OCI-LY7 (cell line): Measurements from ENCODE around the gene SCYL3. TPM values are rescaled to one million over a fixed set of nuclear protein-coding genes. Genes with fewer than 3 reads are reported as not detected.

Source experiments
- BruUV-seq: library from RNA; stranded (reverse); fragments of 400-500 nt; replicated peaks from 2 replicates; lab custom pipeline; 2021; lab: Mats Ljungman, UMichigan
- CTCF ChIA-PET: fragments of 300-600 bp; sonication (Branson Sonifier 250); formaldehyde crosslinking; loops from one replicate; lab custom pipeline; 2022; ENCODE audit warnings: antibody characterized with exemption; ENCODE audit not compliant: unreplicated experiment; lab: Charles Lee
- POLR2A ChIA-PET: fragments of 300-600 bp; sonication (Branson Sonifier 250); formaldehyde crosslinking; loops from one replicate; lab custom pipeline; 2022; ENCODE audit warnings: antibody characterized with exemption; lab: Charles Lee
- DNase-seq: peaks from one replicate; pipeline ENCODE4 v3.0.0-alpha.2; 2015; ENCODE audit warnings: low spot score
- H2AFZ ChIP-seq: fragments of 200-600 bp; sonication (generic), shearing (Covaris generic); 2 replicates; pipeline ENCODE4 v1.6.1; 2014; ENCODE audit warnings: mild to moderate bottlenecking, antibody characterized with exemption, low read length, moderate library complexity
- H3K27ac ChIP-seq: fragments of 200-600 bp; sonication (generic); 2 replicates; pipeline ENCODE4 v1.5.1; 2014; ENCODE audit warnings: mixed run types, low read depth, mild to moderate bottlenecking, moderate library complexity, low read length, inconsistent platforms; ENCODE audit not compliant: poor library complexity, severe bottlenecking
- H3K36me3 ChIP-seq: fragments of 200-600 bp; sonication (generic); 2 replicates; pipeline ENCODE4 v1.6.1; 2014; ENCODE audit warnings: mild to moderate bottlenecking, antibody characterized with exemption, low read length, moderate library complexity, mixed read lengths; ENCODE audit not compliant: insufficient read depth
- H3K4me1 ChIP-seq: fragments of 200-600 bp; sonication (generic); 2 replicates; pipeline ENCODE4 v1.5.1; 2014; ENCODE audit warnings: mild to moderate bottlenecking, low read length; ENCODE audit not compliant: insufficient read depth, poor library complexity, severe bottlenecking
- H3K4me2 ChIP-seq: fragments of 200-600 bp; sonication (generic); 2 replicates; pipeline ENCODE4 v1.6.1; 2014; ENCODE audit warnings: mild to moderate bottlenecking, low read length
- H3K4me3 ChIP-seq: fragments of 200-600 bp; sonication (generic); 2 replicates; pipeline ENCODE4 v1.5.1; 2014; ENCODE audit warnings: mild to moderate bottlenecking, low read depth, low read length; ENCODE audit not compliant: poor library complexity, severe bottlenecking
- H3K79me2 ChIP-seq: fragments of 200-600 bp; sonication (generic); 2 replicates; pipeline ENCODE4 v1.6.1; 2016; ENCODE audit warnings: low read depth, mild to moderate bottlenecking, low read length, moderate library complexity, mixed read lengths; ENCODE audit not compliant: insufficient read depth
- H3K9me2 ChIP-seq: fragments of 200-600 bp; sonication (generic); 2 replicates; pipeline ENCODE4 v1.6.1; 2016; ENCODE audit warnings: mild to moderate bottlenecking, low read length, mixed read lengths; ENCODE audit not compliant: insufficient read depth
- H3K9me3 ChIP-seq: fragments of 200-600 bp; sonication (generic); 2 replicates; pipeline ENCODE4 v1.6.1; 2014; ENCODE audit warnings: mild to moderate bottlenecking, mixed run types, low read length, mixed read lengths
- H4K20me1 ChIP-seq: fragments of 200-600 bp; sonication (generic); 2 replicates; pipeline ENCODE4 v1.6.1; 2014; ENCODE audit warnings: mild to moderate bottlenecking, antibody characterized with exemption, low read length, moderate library complexity, mixed read lengths; ENCODE audit not compliant: insufficient read depth
- EZH2phosphoT487 ChIP-seq: fragments of 200-600 bp; sonication (generic); IDR thresholded peaks from 2 replicates; pipeline ENCODE4 v1.6.1; 2018; ENCODE audit warnings: low read depth, borderline replicate concordance, mild to moderate bottlenecking, mixed run types, antibody characterized with exemption, low read length, moderate library complexity, mixed read lengths
- intact Hi-C: fragments of 100-400 bp; cut with micrococcal nuclease; formaldehyde crosslinking; loops from one replicate; pipeline ENCODE4 v1.10.0; 2022; ENCODE audit not compliant: unreplicated experiment
- total RNA-seq, 2 experiments: library from RNA; depleted of rRNA in 1 of 2; stranded (reverse); fragments of >200 nt in 1 of 2; shearing (Covaris generic) in 1 of 2; gene quantifications; 2 replicates each; pipeline ENCODE4 v1.2.3, GENCODE V29; 2014 to 2022
- TF ChIP-seq, protein P1 (sequence below): fragments of 200-600 bp; sonication (generic); conservative IDR thresholded peaks from 2 replicates; pipeline ENCODE4 v1.5.1; 2014; ENCODE audit warnings: mild to moderate bottlenecking, antibody characterized with exemption, low read length, moderate library complexity, mixed read lengths

Gene SCYL3
- total RNA-seq, 2 experiments from 2014 or later = 5.9 to 7.6 TPM

DNA sequence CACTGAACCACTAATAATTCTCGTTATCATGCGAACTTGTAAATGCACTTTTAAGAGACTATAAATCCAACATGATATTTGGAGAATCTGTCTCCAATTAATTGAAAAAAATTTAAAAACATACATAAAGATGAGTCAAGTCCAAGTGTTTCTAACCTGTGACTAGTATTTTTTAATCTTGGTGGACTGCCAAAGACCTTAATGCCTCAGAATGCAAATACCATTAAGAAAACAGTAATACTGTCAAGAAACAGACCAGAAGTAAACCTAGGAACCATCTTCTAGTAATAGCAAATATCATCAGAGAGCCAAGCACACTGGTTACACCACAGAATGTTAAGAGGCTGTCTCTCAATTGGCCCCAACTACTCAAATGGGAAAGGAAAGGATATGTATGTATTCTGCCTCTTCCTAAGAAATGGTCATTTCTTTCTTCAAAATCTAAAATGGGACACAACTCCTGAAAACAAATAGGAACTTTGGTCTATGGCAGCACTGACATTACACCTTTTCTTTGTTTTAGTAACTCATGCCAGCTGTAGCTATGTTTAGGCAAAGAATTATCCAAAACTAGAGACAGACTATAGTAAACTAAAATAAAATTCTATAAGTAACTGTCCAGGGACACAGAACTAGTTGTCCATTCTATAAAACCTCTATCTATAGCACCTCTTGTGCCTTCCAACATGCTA is 15.8 kb downstream of the SCYL3 start:
- Histone ChIP-seq H3K9me2 (no peaks in the 10 kb centered on the region), H2AFZ (no peak overlapping the region), H3K9me3 (no peaks in the 10 kb centered on the region), H3K27ac (no peak overlapping the region), H4K20me1 (no peaks in the 10 kb centered on the region), H3K4me2 (no peak overlapping the region), H3K36me3 (peaks cover 44% of the 10 kb centered on the region), H3K4me1 (peaks cover 15% of the 10 kb centered on the region), H3K79me2 (no peaks in the 10 kb centered on the region), H3K4me3 (no peak overlapping the region)
- ChIA-PET CTCF (no interaction called here), POLR2A (no interaction called here)
- intact Hi-C loops = no loop called here
- DNase-seq = no peak
- BruUV-seq = no TSS peak
- TF ChIP-seq, protein P1, sequence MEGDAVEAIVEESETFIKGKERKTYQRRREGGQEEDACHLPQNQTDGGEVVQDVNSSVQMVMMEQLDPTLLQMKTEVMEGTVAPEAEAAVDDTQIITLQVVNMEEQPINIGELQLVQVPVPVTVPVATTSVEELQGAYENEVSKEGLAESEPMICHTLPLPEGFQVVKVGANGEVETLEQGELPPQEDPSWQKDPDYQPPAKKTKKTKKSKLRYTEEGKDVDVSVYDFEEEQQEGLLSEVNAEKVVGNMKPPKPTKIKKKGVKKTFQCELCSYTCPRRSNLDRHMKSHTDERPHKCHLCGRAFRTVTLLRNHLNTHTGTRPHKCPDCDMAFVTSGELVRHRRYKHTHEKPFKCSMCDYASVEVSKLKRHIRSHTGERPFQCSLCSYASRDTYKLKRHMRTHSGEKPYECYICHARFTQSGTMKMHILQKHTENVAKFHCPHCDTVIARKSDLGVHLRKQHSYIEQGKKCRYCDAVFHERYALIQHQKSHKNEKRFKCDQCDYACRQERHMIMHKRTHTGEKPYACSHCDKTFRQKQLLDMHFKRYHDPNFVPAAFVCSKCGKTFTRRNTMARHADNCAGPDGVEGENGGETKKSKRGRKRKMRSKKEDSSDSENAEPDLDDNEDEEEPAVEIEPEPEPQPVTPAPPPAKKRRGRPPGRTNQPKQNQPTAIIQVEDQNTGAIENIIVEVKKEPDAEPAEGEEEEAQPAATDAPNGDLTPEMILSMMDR = no peak
- TF ChIP-seq EZH2phosphoT487 = no peak

DNA sequence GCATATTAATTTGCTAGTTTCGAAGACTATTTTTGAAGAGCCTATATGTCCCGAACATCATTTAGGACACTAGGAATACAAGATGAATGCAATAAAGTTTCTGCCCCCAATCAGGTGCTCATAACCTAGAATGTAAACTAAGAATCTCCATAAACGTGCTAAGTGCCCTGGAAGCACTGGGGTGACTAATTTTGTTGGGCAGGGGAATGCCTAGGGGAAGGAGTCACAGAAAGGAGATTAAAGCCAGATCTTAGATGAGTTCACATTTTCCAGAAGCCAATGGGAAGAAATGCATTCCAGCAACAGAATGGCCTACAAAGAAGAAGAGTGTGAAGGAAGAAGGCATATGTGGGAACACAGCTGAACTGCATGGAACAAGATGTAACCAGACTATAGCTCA is 19.5 kb downstream of the SCYL3 start:
- Histone ChIP-seq H3K79me2 (no peaks in the 10 kb centered on the region), H3K4me1 (peaks cover 11% of the 10 kb centered on the region), H3K36me3 (peaks cover 81% of the 10 kb centered on the region), H3K4me2 (no peak overlapping the region), H3K27ac (no peak overlapping the region), H3K9me2 (no peaks in the 10 kb centered on the region), H3K9me3 (no peaks in the 10 kb centered on the region), H4K20me1 (no peaks in the 10 kb centered on the region), H3K4me3 (no peak overlapping the region), H2AFZ (no peak overlapping the region)
- ChIA-PET POLR2A (interaction anchor here (0.6 kb wide), 1 partner anchor 1689 kb away, joined by 3 read pairs; no protein-coding TSS in a partner anchor), CTCF (no interaction called here)
- DNase-seq = no peak
- no TSS peak for BruUV-seq
- intact Hi-C loops = no loop called here
- TF ChIP-seq, protein P1 = no peak
- no peak for TF ChIP-seq EZH2phosphoT487

DNA sequence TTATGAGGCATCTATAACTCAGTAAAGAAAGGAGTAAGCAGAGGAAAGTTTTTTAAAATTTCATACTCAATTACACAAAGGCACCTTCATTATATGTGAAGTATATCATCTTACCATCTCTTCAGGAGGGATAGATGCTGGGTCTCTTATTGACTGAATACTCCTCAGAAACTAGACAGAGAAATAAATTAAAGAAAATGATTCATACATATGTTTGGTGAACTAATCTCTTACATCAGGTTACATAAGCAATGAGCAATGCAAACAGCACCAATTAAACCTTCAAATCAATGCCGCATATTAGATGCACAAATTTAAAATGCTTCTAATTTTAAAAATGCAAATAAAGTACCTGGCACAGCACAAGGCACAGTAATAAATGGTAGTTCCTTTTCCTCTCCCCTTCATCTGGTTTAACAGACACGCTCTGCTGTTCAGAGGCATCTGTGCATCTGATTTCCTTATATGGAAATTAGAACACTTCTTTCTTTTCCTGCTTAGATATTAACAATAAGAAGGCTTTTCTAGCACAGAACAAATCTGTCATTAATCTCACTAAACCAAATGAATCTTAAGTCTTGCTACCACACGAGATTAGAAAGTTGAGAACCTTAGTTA is 20.0 kb downstream of the SCYL3 start:
- H3K4me1 ChIP-seq = peaks cover 6% of the 10 kb centered on the region
- H3K36me3 ChIP-seq = peaks cover 86% of the 10 kb centered on the region
- H3K79me2 ChIP-seq = no peaks in the 10 kb centered on the region
- no peaks in the 10 kb centered on the region for H4K20me1 ChIP-seq
- H3K9me2 ChIP-seq = no peaks in the 10 kb centered on the region
- ChIA-PET CTCF (no interaction called here), POLR2A (interaction anchor here (0.6 kb wide), 1 partner anchor 1688 kb away, joined by 3 read pairs; no protein-coding TSS in a partner anchor)
- TF ChIP-seq, protein P1 = no peak
- no peak for TF ChIP-seq EZH2phosphoT487
- H3K9me3 ChIP-seq = no peaks in the 10 kb centered on the region
- H3K4me2 ChIP-seq = no peak overlapping the region
- no peak overlapping the region for H3K4me3 ChIP-seq
- no peak overlapping the region for H2AFZ ChIP-seq
- intact Hi-C loops = no loop called here
- no TSS peak for BruUV-seq
- no peak for DNase-seq
- no peak overlapping the region for H3K27ac ChIP-seq
